EH (cell line): ENCODE measurements around the gene RPA3.

ENCODE experiments used
- DNase-seq: peaks from one replicate; pipeline ENCODE4 v3.0.0-alpha.2; 2015; ENCODE audit warnings: low read depth

RPA3 gene

GRCh38 chr7:7607010-7607409, 111.4 kb downstream of the RPA3 start:
- DNase-seq, result no peak

GRCh38 chr7:7596176-7596575, 122.2 kb downstream of the RPA3 start:
- no peak for DNase-seq

GRCh38 chr7:7595451-7595850, 123.0 kb downstream of the RPA3 start:
- DNase-seq, result peak; percentile 38
